ENCODE measurements around the gene EML1.
A peak's percentile ranks its signal among the peaks of the same experiment; 100 is the strongest.

The EML1 gene, protein sequence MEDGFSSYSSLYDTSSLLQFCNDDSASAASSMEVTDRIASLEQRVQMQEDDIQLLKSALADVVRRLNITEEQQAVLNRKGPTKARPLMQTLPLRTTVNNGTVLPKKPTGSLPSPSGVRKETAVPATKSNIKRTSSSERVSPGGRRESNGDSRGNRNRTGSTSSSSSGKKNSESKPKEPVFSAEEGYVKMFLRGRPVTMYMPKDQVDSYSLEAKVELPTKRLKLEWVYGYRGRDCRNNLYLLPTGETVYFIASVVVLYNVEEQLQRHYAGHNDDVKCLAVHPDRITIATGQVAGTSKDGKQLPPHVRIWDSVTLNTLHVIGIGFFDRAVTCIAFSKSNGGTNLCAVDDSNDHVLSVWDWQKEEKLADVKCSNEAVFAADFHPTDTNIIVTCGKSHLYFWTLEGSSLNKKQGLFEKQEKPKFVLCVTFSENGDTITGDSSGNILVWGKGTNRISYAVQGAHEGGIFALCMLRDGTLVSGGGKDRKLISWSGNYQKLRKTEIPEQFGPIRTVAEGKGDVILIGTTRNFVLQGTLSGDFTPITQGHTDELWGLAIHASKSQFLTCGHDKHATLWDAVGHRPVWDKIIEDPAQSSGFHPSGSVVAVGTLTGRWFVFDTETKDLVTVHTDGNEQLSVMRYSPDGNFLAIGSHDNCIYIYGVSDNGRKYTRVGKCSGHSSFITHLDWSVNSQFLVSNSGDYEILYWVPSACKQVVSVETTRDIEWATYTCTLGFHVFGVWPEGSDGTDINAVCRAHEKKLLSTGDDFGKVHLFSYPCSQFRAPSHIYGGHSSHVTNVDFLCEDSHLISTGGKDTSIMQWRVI

GRCh38 chr14:99793213-99794150 lies at the start of gene EML1:
Gene EML1, plus strand, starts transcription at chr14:99793413. Its CDS starts 64 bp downstream, at chr14:99793477.
- DNase-seq = peak; percentile 77

- DNase-seq = no peak
Measured at GRCh38 chr14:99744199-99744872, 48.9 kb upstream of the EML1 start.

DNA sequence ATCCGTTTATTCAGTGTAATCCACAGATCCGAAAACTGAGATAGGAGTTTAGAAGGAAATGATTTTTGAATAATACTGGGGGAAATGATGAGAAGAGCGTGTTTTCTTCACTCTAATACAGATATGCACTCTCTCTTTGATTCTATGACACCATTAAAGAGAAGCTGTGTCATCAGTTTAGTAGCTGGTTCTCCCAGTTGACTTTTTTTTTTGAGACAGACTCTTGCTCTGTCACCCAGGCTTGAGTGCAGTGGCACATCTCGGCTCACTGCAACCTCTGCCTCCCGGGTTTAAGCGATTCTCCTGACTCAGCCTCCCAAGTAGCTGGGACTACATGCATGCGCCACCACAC lies 48.4 kb upstream of the EML1 start:
- DNase-seq = no peak

GRCh38 chr14:99745307-99745951 lies 47.8 kb upstream of the EML1 start:
- no peak for DNase-seq

- no peak for DNase-seq
Measured at GRCh38 chr14:99747167-99747566, 46.0 kb upstream of the EML1 start.

GRCh38 chr14:99747582-99748330 lies 45.5 kb upstream of the EML1 start:
- DNase-seq = no peak

- DNase-seq = no peak
Measured at GRCh38 chr14:99748529-99748928, 44.7 kb upstream of the EML1 start.

DNA sequence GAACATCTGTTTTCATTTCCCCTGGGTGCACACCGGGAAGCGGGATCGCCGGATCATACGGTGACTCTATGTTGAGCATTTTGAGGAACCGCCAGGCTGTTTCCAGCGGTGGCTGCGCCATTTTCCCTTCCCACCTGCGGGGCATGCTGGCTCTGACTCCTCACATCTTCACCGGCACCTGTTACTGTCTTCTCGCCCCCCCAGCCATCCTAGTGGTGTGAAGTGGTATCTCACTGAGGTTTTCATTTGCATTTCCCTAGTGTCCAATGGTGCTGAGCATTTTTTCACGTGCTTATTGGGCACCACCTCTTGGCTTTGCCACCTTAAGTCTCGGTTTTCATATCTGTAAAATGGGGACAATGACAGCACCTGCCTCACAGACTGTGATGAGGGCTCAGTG lies 44.1 kb upstream of the EML1 start:
- no peak for DNase-seq

DNA sequence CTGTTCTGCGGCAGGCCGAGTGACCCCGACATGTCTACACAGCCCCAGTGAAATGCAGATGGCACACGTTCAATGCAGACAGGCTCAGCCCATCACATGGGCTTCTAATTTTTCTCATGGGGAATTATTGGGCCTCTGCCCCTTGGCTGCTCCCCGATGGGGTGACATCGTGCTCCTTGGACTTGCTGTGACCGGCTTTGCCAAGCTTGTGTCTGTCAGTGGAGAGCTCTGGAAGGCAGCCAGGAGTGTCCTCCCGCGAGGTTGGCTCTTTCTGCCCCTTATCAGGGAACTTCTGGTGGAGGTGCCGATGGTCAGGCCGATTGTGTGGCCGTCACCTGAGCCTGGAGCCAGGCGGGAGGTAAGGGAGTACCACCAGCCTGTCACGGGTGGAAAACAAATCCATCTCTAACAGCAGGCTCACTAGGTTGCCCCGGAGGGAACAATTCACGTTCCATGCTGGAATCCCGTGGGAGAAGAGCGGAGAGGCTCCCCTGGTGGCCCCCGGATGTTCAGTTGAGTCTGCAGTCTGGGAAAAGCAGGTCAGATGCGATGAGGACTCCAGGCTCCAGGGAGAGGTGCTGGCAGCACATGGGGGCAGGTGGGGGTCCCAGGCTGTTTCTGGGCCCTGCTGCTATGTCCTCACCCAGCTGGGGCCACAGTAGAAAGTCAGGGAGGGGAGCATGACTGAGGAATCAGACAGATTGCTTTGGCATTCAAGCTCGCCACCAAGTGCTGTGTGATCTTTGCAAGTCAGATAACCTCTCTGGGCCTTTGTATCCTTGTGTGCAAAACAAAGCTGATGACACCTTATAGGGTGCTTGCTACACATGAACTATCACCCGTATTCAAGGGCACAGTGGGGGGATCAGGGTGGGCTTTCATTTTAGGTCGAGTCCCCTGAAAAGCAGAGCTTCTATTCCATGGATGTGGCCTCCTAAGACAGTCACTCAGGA lies 43.2 kb upstream of the EML1 start:
- peak; percentile 11 for DNase-seq

GRCh38 chr14:99750746-99751450 lies 42.3 kb upstream of the EML1 start:
- DNase-seq = no peak

GRCh38 chr14:99751539-99752485 lies 41.4 kb upstream of the EML1 start:
- no peak for DNase-seq

GRCh38 chr14:99752486-99753121 lies 40.6 kb upstream of the EML1 start:
- DNase-seq = no peak

DNA sequence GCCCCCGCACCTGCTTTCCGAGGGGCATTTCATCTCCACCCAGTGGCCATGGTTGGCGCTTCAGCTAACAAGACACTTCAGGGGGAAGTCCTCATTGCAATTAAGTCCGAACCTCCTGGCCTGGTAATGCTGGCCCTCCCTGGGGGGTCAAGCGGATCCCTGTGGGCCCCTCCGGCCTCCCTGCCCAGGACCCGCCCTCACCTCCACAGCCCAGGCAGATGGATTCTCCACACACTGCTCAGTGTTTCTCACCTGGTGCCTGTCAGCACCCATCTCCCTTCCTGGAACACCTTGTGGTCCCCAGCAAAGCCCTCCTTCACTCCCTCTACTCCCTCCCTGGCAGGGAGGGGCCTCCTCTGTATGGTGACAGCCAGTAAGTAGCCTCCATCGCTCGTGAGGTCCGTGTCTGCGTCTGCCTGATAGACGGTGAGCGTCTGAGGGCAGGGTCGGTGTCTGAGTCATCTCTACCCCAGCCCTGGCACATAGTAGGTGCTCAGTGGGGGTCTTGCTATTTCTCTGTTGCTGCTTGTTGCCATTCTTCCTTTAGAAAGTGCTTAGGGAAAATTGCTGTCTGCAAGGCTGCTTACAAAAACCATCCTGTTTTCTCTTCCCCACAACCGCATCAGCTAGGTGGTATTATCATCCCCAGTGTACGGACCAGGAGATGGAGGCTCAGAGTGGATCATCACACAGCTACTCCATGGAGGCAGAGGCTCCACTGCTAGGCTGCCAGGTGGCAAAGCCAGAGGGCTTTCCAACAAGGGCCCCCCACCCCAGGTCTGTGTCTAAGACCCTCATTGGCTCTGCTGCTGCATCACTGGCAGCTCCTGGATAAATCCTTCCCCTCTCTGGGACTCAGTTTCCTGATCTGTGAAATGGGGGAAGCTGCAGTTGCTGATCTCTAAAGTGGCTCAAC lies 39.7 kb upstream of the EML1 start:
- DNase-seq = no peak

DNA sequence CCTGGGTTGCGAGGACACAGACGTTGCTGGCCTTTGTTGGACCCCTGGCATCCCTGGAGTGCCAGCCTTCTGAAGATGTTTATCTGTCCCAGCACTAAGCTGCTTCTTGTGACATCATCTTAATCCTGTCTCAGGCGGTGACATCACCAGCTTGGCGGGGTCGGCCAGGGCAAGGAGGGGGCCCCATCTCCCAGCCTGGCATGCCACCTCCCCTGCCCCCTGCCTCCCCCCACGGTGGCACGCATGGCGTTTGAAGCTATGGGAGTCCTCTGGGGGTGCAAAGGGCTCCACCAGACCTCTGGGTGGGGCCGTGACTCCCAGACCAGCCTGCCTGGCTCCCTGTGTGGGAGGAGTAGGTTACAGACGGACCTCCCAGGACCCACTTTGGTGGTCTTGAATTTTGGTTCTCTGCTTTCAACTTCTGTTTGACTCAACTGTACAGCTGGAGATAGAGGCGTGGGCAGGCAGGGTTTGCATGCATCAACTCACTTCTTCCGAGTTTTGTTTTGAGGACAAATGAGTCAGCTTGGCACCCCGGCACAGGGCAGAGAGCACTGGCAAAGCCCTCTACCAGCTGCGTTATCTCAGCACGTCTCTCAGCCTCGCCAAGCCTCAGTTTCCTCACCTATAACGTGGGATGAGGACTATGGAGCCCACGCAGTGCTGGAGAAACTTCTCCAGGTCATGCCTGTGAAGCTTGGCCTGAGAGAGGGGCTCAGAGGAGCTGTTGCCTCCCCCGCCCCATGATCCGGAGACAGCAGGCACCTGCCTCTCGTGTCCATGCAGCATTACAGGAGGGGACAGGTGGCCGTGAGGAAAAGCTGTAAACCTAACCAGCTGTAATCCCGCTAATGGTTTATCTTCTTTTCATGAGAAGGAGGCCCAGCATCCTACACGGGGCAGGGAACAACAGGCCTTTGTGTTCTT lies 38.8 kb upstream of the EML1 start:
- DNase-seq = no peak

DNA sequence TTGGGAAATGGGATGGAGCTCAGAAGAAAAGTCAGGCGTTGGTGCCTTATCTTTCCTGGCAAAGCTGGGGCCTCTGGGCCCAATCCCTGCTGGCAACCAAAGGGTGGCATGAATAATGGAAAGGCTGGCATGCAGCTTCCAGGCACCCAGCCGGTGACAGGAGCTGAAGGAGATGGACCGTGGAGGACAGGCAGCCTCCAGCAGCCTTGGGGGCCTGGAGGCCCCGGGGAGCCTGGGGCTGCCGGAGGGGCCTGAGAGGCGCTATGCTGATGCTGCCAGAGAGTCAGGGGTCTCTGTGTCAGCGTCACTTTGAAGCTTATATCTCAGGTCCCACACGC lies 38.2 kb upstream of the EML1 start:
- DNase-seq = no peak

Measured in DMS79 treated with DMSO at 0.1 percent for 48 hours (cell line).